BJ (cell line): Measurements from ENCODE around the gene LYST. TPM values are rescaled to one million over a fixed set of nuclear protein-coding genes. Genes with fewer than 3 reads are reported as not detected.
"Not testable (repeated sequence)": the region's sequence is repeated elsewhere in the genome, so short reads cannot be mapped to it uniquely, and the experiment has no call there.

Experiments used
- CTCF ChIA-PET: fragments of 350-600 bp; formaldehyde crosslinking; extraction: SDS; loops from one replicate; lab custom pipeline; 2021; ENCODE audit warnings: antibody characterized with exemption, inconsistent platforms; lab: Yijun Ruan, JAX
- POLR2A ChIA-PET: fragments of 300-600 bp; sonication (Branson Sonifier 250); formaldehyde crosslinking; extraction: SDS; loops from one replicate; lab custom pipeline; 2021; ENCODE audit warnings: antibody characterized with exemption; lab: Charles Lee
- DNase-seq: peaks from one replicate; pipeline ENCODE4 v3.0.0-alpha.2; 2011; ENCODE audit warnings: low read depth
- H3K27me3 ChIP-seq: 2 replicates; pipeline ENCODE4 v1.6.0; 2011; ENCODE audit warnings: low read length; ENCODE audit not compliant: control insufficient read depth, insufficient read depth
- H3K36me3 ChIP-seq: 2 replicates; pipeline ENCODE4 v1.5.1; 2011; ENCODE audit warnings: low read length; ENCODE audit not compliant: control insufficient read depth, insufficient read depth
- H3K4me3 ChIP-seq: 2 replicates; pipeline ENCODE4 v1.5.1; 2011; ENCODE audit warnings: low read depth, mild to moderate bottlenecking, control low read depth, low read length
- polyA plus RNA-seq: library from polyadenylated mRNA; depleted of rRNA; stranded (reverse); fragments of >200 nt; gene quantifications from 2 replicates; pipeline ENCODE4 v1.2.3, GENCODE V29; 2011
- TF ChIP-seq, protein P1 (sequence below): IDR thresholded peaks from 2 replicates; pipeline ENCODE4 v1.5.1; 2011; ENCODE audit warnings: low read depth, mild to moderate bottlenecking, control low read depth, inconsistent platforms, low read length, moderate library complexity; ENCODE audit not compliant: insufficient read depth

LYST gene
- polyA plus RNA-seq, 1 experiment: 7.2 TPM

DNA sequence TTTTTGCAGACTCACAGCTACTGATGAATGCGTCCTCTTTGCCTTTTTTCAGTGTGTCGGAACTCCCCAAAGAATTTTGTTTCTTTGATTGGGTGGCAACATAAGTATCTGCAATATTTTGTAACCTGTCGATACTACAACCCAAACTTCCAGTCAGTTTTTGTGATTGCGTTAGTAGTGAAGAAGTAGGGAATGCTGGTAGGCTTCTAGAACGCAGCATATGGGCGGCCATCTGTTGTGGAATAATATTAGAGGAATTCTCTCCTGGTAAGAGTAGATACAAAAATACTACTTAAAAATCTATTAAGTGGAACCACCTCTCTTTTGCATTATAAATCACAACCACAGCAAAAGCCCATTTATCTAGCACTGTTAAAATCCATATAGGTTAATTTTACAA is 107.4 kb downstream of the LYST start:
- TF ChIP-seq, protein P1, sequence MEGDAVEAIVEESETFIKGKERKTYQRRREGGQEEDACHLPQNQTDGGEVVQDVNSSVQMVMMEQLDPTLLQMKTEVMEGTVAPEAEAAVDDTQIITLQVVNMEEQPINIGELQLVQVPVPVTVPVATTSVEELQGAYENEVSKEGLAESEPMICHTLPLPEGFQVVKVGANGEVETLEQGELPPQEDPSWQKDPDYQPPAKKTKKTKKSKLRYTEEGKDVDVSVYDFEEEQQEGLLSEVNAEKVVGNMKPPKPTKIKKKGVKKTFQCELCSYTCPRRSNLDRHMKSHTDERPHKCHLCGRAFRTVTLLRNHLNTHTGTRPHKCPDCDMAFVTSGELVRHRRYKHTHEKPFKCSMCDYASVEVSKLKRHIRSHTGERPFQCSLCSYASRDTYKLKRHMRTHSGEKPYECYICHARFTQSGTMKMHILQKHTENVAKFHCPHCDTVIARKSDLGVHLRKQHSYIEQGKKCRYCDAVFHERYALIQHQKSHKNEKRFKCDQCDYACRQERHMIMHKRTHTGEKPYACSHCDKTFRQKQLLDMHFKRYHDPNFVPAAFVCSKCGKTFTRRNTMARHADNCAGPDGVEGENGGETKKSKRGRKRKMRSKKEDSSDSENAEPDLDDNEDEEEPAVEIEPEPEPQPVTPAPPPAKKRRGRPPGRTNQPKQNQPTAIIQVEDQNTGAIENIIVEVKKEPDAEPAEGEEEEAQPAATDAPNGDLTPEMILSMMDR: no peak
- no peak for DNase-seq
- ChIA-PET POLR2A (no interaction called here), CTCF (interaction anchor here (1.6 kb wide), 1 partner anchor 13 kb away, joined by 3 read pairs; no protein-coding TSS in a partner anchor)
- Histone ChIP-seq H3K27me3 (no peaks in the 10 kb centered on the region), H3K36me3 (peaks cover 4% of the 10 kb centered on the region), H3K4me3 (no peak overlapping the region)

DNA sequence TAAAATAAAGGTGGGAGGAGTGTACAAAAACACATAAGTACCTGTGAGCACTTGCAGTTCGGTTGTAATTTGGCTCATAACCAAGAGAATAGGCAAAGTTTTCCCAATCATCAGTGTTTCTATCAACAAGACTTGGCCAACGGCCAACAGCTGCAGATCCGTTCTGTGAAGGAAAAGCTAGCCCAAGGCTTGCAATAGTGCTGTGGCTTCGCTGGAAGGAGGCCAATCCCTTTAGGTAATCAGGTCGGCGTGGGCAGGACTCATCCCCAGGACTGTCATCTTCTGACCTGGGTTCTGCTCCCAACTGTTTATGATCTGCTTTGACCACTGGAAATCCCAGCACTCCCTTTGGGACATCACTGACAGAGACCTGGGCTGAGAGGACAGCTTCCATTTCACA is 107.8 kb downstream of the LYST start:
- no peaks in the 10 kb centered on the region for H3K27me3 ChIP-seq
- POLR2A ChIA-PET: no interaction called here
- no peak overlapping the region for H3K4me3 ChIP-seq
- peaks cover 4% of the 10 kb centered on the region for H3K36me3 ChIP-seq
- CTCF ChIA-PET: interaction anchor here (0.5 to 1.6 kb wide), 2 partner anchors 13 to 37 kb away, joined by 3 read pairs; no protein-coding TSS in a partner anchor
- no peak for DNase-seq
- TF ChIP-seq, protein P1: no peak

DNA sequence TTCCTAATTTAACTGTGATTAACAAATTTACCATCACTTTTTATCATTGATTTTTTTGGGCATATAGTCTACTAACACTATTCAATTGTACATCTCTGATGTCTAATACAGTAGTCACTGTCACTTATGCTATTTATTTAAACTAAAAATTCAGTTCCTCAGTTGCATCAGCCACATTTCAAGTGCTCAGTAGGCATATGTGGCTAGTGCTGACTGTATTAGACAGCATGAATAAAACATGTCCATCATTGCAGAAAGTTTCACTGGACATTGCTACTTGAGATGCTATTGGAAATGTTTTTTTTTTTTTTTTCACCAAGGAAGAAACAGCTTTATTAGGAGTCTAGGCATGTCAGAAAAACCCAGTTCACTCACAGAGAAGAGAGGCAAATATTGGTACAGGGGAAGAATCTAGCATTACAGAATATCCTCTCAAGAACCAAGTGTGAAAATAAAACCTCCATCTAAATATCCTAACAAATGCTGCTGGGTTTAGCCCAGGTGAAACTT is 109.1 kb downstream of the LYST start:
- no peak overlapping the region for H3K4me3 ChIP-seq
- no peak for DNase-seq
- CTCF ChIA-PET: interaction anchor here (0.6 kb wide), 1 partner anchor 56 kb away, joined by 3 read pairs; no protein-coding TSS in a partner anchor
- TF ChIP-seq, protein P1: no peak
- POLR2A ChIA-PET: no interaction called here
- H3K36me3 ChIP-seq: peaks cover 4% of the 10 kb centered on the region
- no peaks in the 10 kb centered on the region for H3K27me3 ChIP-seq

DNA sequence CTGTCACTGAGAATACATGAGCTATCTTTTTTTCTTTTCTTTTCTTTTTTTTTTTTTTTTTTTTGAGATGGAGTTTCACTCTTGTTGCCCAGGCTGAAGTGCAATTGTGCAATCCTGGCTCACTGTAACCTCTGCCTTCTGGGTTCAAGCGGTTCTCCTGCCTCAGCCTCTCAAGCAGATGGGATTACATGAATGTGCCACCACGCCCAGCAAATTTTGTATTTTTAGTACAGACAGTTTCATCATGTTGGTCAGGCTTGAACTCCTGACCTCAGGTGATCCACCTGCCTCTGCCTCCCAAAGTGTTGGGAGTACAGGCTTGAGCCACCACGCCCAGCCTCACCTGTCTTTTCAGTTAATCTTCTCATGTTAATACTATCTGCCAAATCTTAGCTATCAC is 112.5 kb downstream of the LYST start:
- CTCF ChIA-PET, H3K4me3 ChIP-seq, POLR2A ChIA-PET, DNase-seq, H3K27me3 ChIP-seq, H3K36me3 ChIP-seq: not testable (repeated sequence)

DNA sequence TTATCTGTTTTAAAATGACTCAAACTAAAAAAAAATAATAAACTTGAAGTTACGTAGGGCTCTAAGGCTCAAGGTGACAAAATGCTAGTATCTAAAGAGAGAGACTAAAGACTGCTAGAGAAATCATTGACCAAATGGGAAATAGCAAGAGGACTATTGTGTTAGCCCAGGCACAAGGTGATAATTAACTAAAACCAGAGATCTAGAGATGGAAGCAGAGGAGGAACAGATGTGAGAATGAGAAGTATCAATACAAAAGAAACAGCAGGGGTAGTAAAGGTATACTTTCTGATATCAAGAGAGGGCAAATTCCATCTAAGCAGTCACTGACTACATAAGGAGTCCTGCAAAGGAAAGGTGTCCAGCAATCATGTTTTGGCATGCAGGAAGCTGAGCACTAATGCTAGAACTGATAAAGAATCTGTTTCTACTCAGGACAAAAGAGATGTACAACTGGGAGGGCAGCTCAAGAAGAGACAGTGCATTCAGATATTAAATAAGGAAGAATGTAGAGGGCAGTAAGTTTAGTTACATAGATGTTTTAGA is 116.9 kb downstream of the LYST start:
- no peaks in the 10 kb centered on the region for H3K36me3 ChIP-seq
- H3K4me3 ChIP-seq: no peak overlapping the region
- ChIA-PET POLR2A (no interaction called here), CTCF (interaction anchor here (1.4 kb wide), 1 partner anchor 236 kb away, joined by 4 read pairs; no protein-coding TSS in a partner anchor)
- TF ChIP-seq, protein P1: no peak
- no peak for DNase-seq
- no peaks in the 10 kb centered on the region for H3K27me3 ChIP-seq
